ENCODE measurements around the gene DIAPH2. TPM values are rescaled to one million over a fixed set of nuclear protein-coding genes. Genes with fewer than 3 reads are reported as not detected.

DIAPH2 gene
- total RNA-seq, 1 donor from 2014 or later, result 7.9 TPM

DNA sequence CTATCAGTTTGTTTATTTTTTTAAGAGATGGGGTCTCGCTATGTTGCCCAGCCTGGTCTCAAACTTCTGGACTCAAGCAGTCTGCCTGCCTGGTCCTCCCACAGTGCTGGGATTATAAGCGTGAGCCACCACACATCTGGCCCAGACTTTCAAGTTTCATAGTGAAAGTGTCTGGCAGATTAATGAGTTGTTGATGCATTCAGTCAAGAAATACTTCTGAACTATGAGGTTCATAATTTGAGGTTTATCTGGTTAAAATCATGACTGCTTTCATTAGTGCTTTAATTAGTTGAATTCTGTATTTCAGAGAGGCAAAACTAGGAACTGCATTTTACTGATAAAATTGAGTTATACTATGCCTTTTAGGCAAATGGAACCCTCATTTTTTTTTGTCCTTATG is 837.7 kb downstream of the DIAPH2 start:
- TF ChIP-seq, protein P1, sequence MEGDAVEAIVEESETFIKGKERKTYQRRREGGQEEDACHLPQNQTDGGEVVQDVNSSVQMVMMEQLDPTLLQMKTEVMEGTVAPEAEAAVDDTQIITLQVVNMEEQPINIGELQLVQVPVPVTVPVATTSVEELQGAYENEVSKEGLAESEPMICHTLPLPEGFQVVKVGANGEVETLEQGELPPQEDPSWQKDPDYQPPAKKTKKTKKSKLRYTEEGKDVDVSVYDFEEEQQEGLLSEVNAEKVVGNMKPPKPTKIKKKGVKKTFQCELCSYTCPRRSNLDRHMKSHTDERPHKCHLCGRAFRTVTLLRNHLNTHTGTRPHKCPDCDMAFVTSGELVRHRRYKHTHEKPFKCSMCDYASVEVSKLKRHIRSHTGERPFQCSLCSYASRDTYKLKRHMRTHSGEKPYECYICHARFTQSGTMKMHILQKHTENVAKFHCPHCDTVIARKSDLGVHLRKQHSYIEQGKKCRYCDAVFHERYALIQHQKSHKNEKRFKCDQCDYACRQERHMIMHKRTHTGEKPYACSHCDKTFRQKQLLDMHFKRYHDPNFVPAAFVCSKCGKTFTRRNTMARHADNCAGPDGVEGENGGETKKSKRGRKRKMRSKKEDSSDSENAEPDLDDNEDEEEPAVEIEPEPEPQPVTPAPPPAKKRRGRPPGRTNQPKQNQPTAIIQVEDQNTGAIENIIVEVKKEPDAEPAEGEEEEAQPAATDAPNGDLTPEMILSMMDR (IDR thresholded peaks at IDR 0.05; ENCODE audit: insufficient read depth, low read length, severe bottlenecking), result no peak
- FAIRE-seq, result no peak
- H3K4me3 ChIP-seq (ENCODE audit: low read depth, low read length), result no peak overlapping the region
- H3K36me3 ChIP-seq (ENCODE audit: control insufficient read depth, insufficient read depth, low read length), result no peaks in the 10 kb centered on the region
- H3K27me3 ChIP-seq (ENCODE audit: control insufficient read depth, insufficient read depth, low read length), result no peaks in the 10 kb centered on the region
- no peak for DNase-seq (ENCODE audit: low read depth)

DNA sequence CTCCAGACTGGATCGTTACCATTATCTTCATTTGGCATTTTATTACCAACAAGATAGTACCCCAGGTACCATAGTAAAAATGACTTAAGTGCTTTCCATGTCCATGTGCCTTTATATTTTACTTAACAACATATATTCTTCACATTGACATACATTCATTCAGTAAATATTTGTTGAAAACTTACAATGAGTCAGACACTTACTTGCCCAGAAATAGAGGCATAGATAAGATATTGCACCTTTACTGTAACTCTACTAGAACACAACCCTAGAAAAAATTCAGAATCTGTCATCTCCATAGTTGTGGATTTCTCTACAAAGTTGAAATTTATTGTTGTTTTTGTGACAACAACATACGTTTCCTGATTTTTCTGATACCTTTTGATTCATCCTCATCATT is 839.7 kb downstream of the DIAPH2 start:
- FAIRE-seq, result no peak
- Histone ChIP-seq H3K4me3 (ENCODE audit: low read depth, low read length) (no peak overlapping the region), H3K27me3 (ENCODE audit: control insufficient read depth, insufficient read depth, low read length) (no peaks in the 10 kb centered on the region), H3K36me3 (ENCODE audit: control insufficient read depth, insufficient read depth, low read length) (no peaks in the 10 kb centered on the region)
- DNase-seq (ENCODE audit: low read depth), result peak; percentile 59
- TF ChIP-seq, protein P1 (IDR thresholded peaks at IDR 0.05; ENCODE audit: insufficient read depth, low read length, severe bottlenecking), result no peak

DNA sequence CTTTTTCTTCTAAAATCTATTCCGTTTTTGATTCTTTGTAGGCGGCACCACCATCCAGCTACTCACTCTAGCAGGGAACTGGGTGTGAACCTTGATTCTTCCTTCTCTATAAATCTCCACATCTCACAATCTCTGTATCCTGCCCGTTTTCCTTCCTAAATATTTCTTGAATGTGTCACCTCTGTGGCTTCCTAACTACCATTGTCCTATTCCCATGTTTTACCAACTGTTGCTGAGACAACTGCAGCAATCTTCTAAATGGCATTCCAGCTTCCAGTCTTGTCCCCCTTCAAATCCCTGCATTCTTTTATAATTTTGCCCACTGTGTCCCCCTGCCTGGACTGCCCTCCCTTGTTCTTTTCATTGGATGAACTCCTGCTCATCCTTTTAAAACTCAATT is 840.4 kb downstream of the DIAPH2 start:
- TF ChIP-seq, protein P1 (IDR thresholded peaks at IDR 0.05; ENCODE audit: insufficient read depth, low read length, severe bottlenecking), result no peak
- Histone ChIP-seq H3K4me3 (ENCODE audit: low read depth, low read length) (no peak overlapping the region), H3K36me3 (ENCODE audit: control insufficient read depth, insufficient read depth, low read length) (no peaks in the 10 kb centered on the region), H3K27me3 (ENCODE audit: control insufficient read depth, insufficient read depth, low read length) (no peaks in the 10 kb centered on the region)
- FAIRE-seq (no peak), DNase-seq (ENCODE audit: low read depth) (peak; percentile 39)

DNA sequence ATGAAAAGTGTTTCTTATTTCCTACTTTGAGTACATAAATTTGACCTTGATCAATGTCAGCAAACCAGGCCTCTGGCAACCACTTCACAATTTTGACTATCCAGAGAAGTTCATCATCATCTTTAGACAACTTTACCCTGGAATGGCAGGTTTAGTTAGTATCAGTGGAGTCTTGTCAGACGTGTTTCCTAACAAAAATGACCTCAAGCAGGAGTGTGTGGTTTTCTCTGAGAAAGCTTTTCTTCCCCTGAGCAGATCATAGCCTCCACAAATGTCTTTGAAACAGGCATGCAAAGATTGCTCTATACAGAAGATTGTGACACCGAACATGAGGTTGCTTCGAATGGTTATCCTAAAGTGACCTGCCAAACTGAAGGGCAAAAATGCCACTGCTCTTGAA is 841.3 kb downstream of the DIAPH2 start:
- TF ChIP-seq, protein P1 (IDR thresholded peaks at IDR 0.05; ENCODE audit: insufficient read depth, low read length, severe bottlenecking), result no peak
- H3K36me3 ChIP-seq (ENCODE audit: control insufficient read depth, insufficient read depth, low read length), result no peaks in the 10 kb centered on the region
- no peak for FAIRE-seq

DNA sequence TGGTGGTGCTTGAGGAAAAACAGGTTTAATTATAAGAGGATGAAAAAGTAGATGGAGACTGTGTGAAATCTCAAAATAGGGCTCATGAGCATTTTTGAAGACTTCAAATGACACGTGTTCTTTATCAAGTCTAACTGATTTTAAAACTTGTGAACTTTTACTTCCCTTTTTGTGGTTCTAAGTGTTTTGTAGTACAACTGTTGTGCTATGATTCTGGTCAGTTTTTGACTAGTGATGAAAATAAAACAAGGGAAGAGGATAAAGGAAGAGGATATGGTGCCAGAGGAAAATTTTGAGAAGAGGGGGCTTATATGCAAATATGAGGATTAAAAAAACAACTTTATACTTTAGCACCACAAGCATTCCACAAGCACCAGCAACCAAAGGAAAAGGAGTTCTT is 843.1 kb downstream of the DIAPH2 start:
- FAIRE-seq, result no peak

More for the DNA sequence above, 841.3 kb downstream of the DIAPH2 start:
- DNase-seq (ENCODE audit: low read depth), result no peak
- Histone ChIP-seq H3K4me3 (ENCODE audit: low read depth, low read length) (no peak overlapping the region), H3K27me3 (ENCODE audit: control insufficient read depth, insufficient read depth, low read length) (no peaks in the 10 kb centered on the region)

More for the DNA sequence above, 843.1 kb downstream of the DIAPH2 start:
- TF ChIP-seq, protein P1 (IDR thresholded peaks at IDR 0.05; ENCODE audit: insufficient read depth, low read length, severe bottlenecking), result no peak
- Histone ChIP-seq H3K4me3 (ENCODE audit: low read depth, low read length) (no peak overlapping the region), H3K27me3 (ENCODE audit: control insufficient read depth, insufficient read depth, low read length) (no peaks in the 10 kb centered on the region), H3K36me3 (ENCODE audit: control insufficient read depth, insufficient read depth, low read length) (no peaks in the 10 kb centered on the region)
- DNase-seq (ENCODE audit: low read depth), result no peak
